ENCODE results near the gene RBCK1. TPM values are rescaled to one million over a fixed set of nuclear protein-coding genes. Genes with fewer than 3 reads are reported as not detected.

The RBCK1 gene
- total and polyA plus RNA-seq, 10 of the 15 experiments (the other 5 are each of a cell fraction or from before 2014, with no cell fraction given) = 14.1 to 99.7 (median 76.0) TPM

GRCh38 chr20:399182-399707 is 8.9 kb upstream of the RBCK1 start:
- no peak for TF ChIP-seq BCLAF1 (IDR thresholded peaks at IDR 0.05)
- no peak for TF ChIP-seq BCL11A (IDR thresholded peaks at IDR 0.05; ENCODE audit: low read depth, low read length)
- no peaks in the 10 kb centered on the region for H3K79me2 ChIP-seq (ENCODE audit: control insufficient read depth, insufficient read depth, low read length)
- SMC1A ChIA-PET (ENCODE audit: uncharacterized antibody, unreplicated experiment) = interaction anchor here (1.3 kb wide), 1 partner anchor 19 kb away, joined by 3 read pairs; the partner anchor contains the start of gene TRIB3
- no TSS peak for BruUV-seq (replicated peaks)
- DNase-seq (ENCODE audit: low read depth, low spot score) (no peak), ATAC-seq (no peak), FAIRE-seq (no peak)
- H3K4me1 ChIP-seq (ENCODE audit: control insufficient read depth, insufficient read depth, low read length) = no peaks in the 10 kb centered on the region
- H3K4me3 ChIP-seq = no peak overlapping the region
- H3K9ac ChIP-seq (ENCODE audit: control insufficient read depth, insufficient read depth, low read length) = no peak overlapping the region
- in situ Hi-C loops (cut with MboI) (no loop called here), intact Hi-C loops (cut with micrococcal nuclease; ENCODE audit: unreplicated experiment) (no loop called here)
- H2AFZ ChIP-seq (ENCODE audit: control insufficient read depth, low read depth, low read length) = no peak overlapping the region
- POLR2A ChIA-PET = no interaction called here
- peaks cover 12 to 15% of the 10 kb centered on the region in 2 experiments for H3K36me3 ChIP-seq (ENCODE audit: control insufficient read depth in 2 of 2, insufficient read depth in 2 of 2, low read length in 1 of 2)
- CTCF ChIA-PET = interaction anchor here (1.1 to 1.9 kb wide), 2 partner anchors 33 to 44 kb away, joined by 5 read pairs; no protein-coding TSS in a partner anchor
- no peaks in the 10 kb centered on the region for H3K27me3 ChIP-seq (replicated peaks in 1 of 2; ENCODE audit: control insufficient read depth in 2 of 2, insufficient read depth in 2 of 2, low read length in 1 of 2)
- WGBS (ENCODE audit: insufficient coverage, insufficient replicate concordance, low lambda C conversion rate, missing lambda C conversion rate) = over 99% methylated on average over 9 of the region's 9 CpGs
- no peaks in the 10 kb centered on the region; the same call in 1 of the 3 replicates for H3K9me3 ChIP-seq (replicated peaks; ENCODE audit: control insufficient read depth, insufficient read depth, low read length)
- no peak overlapping the region for H3K4me2 ChIP-seq (ENCODE audit: control insufficient read depth, insufficient read depth)
- no peak overlapping the region for H3K27ac ChIP-seq (ENCODE audit: control insufficient read depth, insufficient read depth)
- RAD21 ChIA-PET (ENCODE audit: unreplicated experiment) = no interaction called here
- H4K20me1 ChIP-seq (ENCODE audit: control insufficient read depth, insufficient read depth) = no peaks in the 10 kb centered on the region

- in situ Hi-C loops (cut with MboI) = no loop called here
- intact Hi-C loops (cut with micrococcal nuclease; ENCODE audit: unreplicated experiment) = no loop called here
- 43% methylated on average over 2 of the region's 2 CpGs for WGBS (ENCODE audit: insufficient coverage, insufficient replicate concordance, low lambda C conversion rate, missing lambda C conversion rate)
- no peaks in the 10 kb centered on the region for H3K4me1 ChIP-seq (ENCODE audit: control insufficient read depth, insufficient read depth, low read length)
- H3K9ac ChIP-seq (ENCODE audit: control insufficient read depth, insufficient read depth, low read length) = no peak overlapping the region
- CTCF ChIA-PET = interaction anchor here (1.3 kb wide), 1 partner anchor 46 kb away, joined by 4 read pairs; no protein-coding TSS in a partner anchor
- H3K27ac ChIP-seq (ENCODE audit: control insufficient read depth, insufficient read depth) = no peak overlapping the region
- H3K4me2 ChIP-seq (ENCODE audit: control insufficient read depth, insufficient read depth) = no peak overlapping the region
- no TSS peak for BruUV-seq (replicated peaks)
- H3K4me3 ChIP-seq = no peak overlapping the region
- RAD21 ChIA-PET (ENCODE audit: unreplicated experiment) = no interaction called here
- H3K36me3 ChIP-seq (ENCODE audit: control insufficient read depth in 2 of 2, insufficient read depth in 2 of 2, low read length in 1 of 2) = peaks cover 12 to 15% of the 10 kb centered on the region in 2 experiments
- H3K27me3 ChIP-seq (replicated peaks in 1 of 2; ENCODE audit: control insufficient read depth in 2 of 2, insufficient read depth in 2 of 2, low read length in 1 of 2) = no peaks in the 10 kb centered on the region
- H4K20me1 ChIP-seq (ENCODE audit: control insufficient read depth, insufficient read depth) = no peaks in the 10 kb centered on the region
- no peak for DNase-seq (ENCODE audit: low read depth, low spot score)
- SMC1A ChIA-PET (ENCODE audit: uncharacterized antibody, unreplicated experiment) = interaction anchor here (1.1 to 1.3 kb wide), 2 partner anchors 20 to 73 kb away, joined by 3 read pairs; partner anchors contain the start of gene TRIB3
- ATAC-seq = no peak
- no peaks in the 10 kb centered on the region for H3K79me2 ChIP-seq (ENCODE audit: control insufficient read depth, insufficient read depth, low read length)
- no peaks in the 10 kb centered on the region; the same call in 1 of the 3 replicates for H3K9me3 ChIP-seq (replicated peaks; ENCODE audit: control insufficient read depth, insufficient read depth, low read length)
- FAIRE-seq = no peak
- H2AFZ ChIP-seq (ENCODE audit: control insufficient read depth, low read depth, low read length) = no peak overlapping the region
- POLR2A ChIA-PET = no interaction called here
- TF ChIP-seq ZNF217 (IDR thresholded peaks at IDR 0.05) (no peak), ZNF622 (IDR thresholded peaks at IDR 0.05) (no peak), ZSCAN29 (IDR thresholded peaks at IDR 0.05) (no peak), E2F8 (IDR thresholded peaks at IDR 0.05; ENCODE audit: low read depth, partially characterized antibody) (no peak), STAT3 (IDR thresholded peaks at IDR 0.05; ENCODE audit: low read depth, low read length) (no peak), ATF2 (IDR thresholded peaks at IDR 0.05; ENCODE audit: low read length) (no peak), ATF7 (IDR thresholded peaks at IDR 0.05; ENCODE audit: low read depth) (no peak)
These were observed 8.0 kb upstream of the RBCK1 start for GRCh38 chr20:400128-400453.

Data from GM12878 (cell line).